T-cell (primary cell): ENCODE results near the gene SLC10A6. TPM values are rescaled to one million over a fixed set of nuclear protein-coding genes. Genes with fewer than 3 reads are reported as not detected.

Source experiments
- ATAC-seq, 4 experiments: fragments of 200-7000 bp in 3 of 4; fragments of 150-1000 bp in 1 of 4; cut with Tn5 transposase; replicated peaks in 1 of 4; 1 replicate in 3 of 4; 2 replicates in 1 of 4; pipeline ENCODE4 v1.10.0; 2021; ENCODE audit warnings: moderate library complexity in 3 of 4, mild to moderate bottlenecking in 2 of 4, moderate number of reproducible peaks in 1 of 4
- CTCF ChIA-PET, 2 donors: fragments of 300-600 bp; sonication (Branson Sonifier 250); formaldehyde crosslinking; loops; one replicate each; lab custom pipeline; 2022; ENCODE audit warnings: antibody characterized with exemption in 2 of 2; lab: Charles Lee
- POLR2A ChIA-PET, 2 donors: fragments of 300-600 bp; sonication (Branson Sonifier 250); formaldehyde crosslinking; loops; one replicate each; lab custom pipeline; 2022; ENCODE audit warnings: antibody characterized with exemption in 2 of 2; lab: Charles Lee
- DNase-seq, 35 experiments: peaks; one replicate each; pipeline versions ENCODE4 v3.0.0 to v3.0.0-alpha.2; 2013 to 2023
- H3K27ac ChIP-seq: one replicate; pipeline ENCODE4 v1.5.1; 2013; ENCODE audit warnings: low read length
- H3K27me3 ChIP-seq, 2 experiments: replicated peaks in 1 of 2; 1 replicate in 1 of 2; 2 replicates in 1 of 2; pipeline versions ENCODE4 v1.6.1 to v1.7.0; 2013; ENCODE audit warnings: low read length in 1 of 2, mixed read lengths in 1 of 2; ENCODE audit not compliant: control insufficient read depth in 2 of 2, insufficient read depth in 2 of 2; ENCODE audit errors: extremely low read depth in 1 of 2
- H3K36me3 ChIP-seq, 2 donors: 1 replicate in 1 of 2; 2 replicates in 1 of 2; pipeline versions ENCODE4 v1.6.1 to v1.7.0; 2013; ENCODE audit warnings: low read length in 1 of 2; ENCODE audit not compliant: control insufficient read depth in 2 of 2, insufficient read depth in 1 of 2; ENCODE audit errors: extremely low read depth in 1 of 2
- H3K4me1 ChIP-seq, 2 experiments: 1 replicate in 1 of 2; 2 replicates in 1 of 2; pipeline versions ENCODE4 v1.6.1 to v1.7.0; 2013; ENCODE audit warnings: low read length in 2 of 2, mixed read lengths in 1 of 2; ENCODE audit not compliant: insufficient read depth in 2 of 2, control insufficient read depth in 1 of 2; ENCODE audit errors: extremely low read depth in 1 of 2
- H3K4me3 ChIP-seq, 2 donors: 1 replicate in 1 of 2; 2 replicates in 1 of 2; pipeline versions ENCODE4 v1.5.1 to v1.7.0; 2013; ENCODE audit warnings: mild to moderate bottlenecking in 2 of 2, low read length in 1 of 2, moderate library complexity in 1 of 2; ENCODE audit not compliant: control insufficient read depth in 1 of 2; ENCODE audit errors: extremely low read depth in 1 of 2
- H3K9me3 ChIP-seq: 2 replicates; pipeline ENCODE4 v1.7.0; 2013
- H3K27ac Mint-ChIP-seq, 2 donors: one replicate each; pipeline ENCODE4 v1.8.0; 2020 to 2021; ENCODE audit warnings: mild to moderate bottlenecking in 2 of 2, mixed read lengths in 2 of 2
- H3K27me3 Mint-ChIP-seq, 2 donors: one replicate each; pipeline ENCODE4 v1.8.0; 2021 to 2022; ENCODE audit warnings: mixed read lengths in 2 of 2
- H3K36me3 Mint-ChIP-seq: one replicate; pipeline ENCODE4 v1.8.0; 2021; ENCODE audit warnings: mixed read lengths
- H3K4me1 Mint-ChIP-seq, 3 donors: one replicate each; pipeline ENCODE4 v1.8.0; 2020 to 2022; ENCODE audit warnings: mixed read lengths in 3 of 3, mild to moderate bottlenecking in 1 of 3
- H3K4me3 Mint-ChIP-seq, 3 donors: one replicate each; pipeline ENCODE4 v1.8.0; 2020 to 2022; ENCODE audit warnings: mild to moderate bottlenecking in 3 of 3, mixed read lengths in 3 of 3, moderate library complexity in 3 of 3
- H3K9me3 Mint-ChIP-seq, 3 donors: one replicate each; pipeline ENCODE4 v1.8.0; 2020 to 2022; ENCODE audit warnings: mixed read lengths in 3 of 3
- WGBS: methylation state at CpG from one replicate; pipeline ENCODE4 v1.1.5; 2013; ENCODE audit warnings: missing lambda C conversion rate; ENCODE audit not compliant: insufficient coverage; 5-methylcytosine and 5-hydroxymethylcytosine counted together
- total RNA-seq, 35 experiments: library from RNA in 6 of 35; stranded (reverse) in 6 of 35; fragments of 120-200 nt in 1 of 35; gene quantifications; one replicate each; pipeline versions ENCODE4 v1.2.1 to v1.2.4 and lab custom pipeline; 2013 to 2026

The SLC10A6 gene, protein sequence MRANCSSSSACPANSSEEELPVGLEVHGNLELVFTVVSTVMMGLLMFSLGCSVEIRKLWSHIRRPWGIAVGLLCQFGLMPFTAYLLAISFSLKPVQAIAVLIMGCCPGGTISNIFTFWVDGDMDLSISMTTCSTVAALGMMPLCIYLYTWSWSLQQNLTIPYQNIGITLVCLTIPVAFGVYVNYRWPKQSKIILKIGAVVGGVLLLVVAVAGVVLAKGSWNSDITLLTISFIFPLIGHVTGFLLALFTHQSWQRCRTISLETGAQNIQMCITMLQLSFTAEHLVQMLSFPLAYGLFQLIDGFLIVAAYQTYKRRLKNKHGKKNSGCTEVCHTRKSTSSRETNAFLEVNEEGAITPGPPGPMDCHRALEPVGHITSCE
- total RNA-seq = not detected
- total RNA-seq (2013) = not detected
- total RNA-seq (lab: John Stamatoyannopoulos, UW) = 0 to 0.31 (median 0) reads per million in 29 experiments

- ATAC-seq (no peak), DNase-seq (no peak)
- Mint-ChIP-seq H3K4me3 (no peak within 1 kb of the TSS), H3K27ac (no peak within 1 kb of the TSS), H3K9me3 (peaks cover 0 to 3% (median 0%) of the 10 kb centered on the region in 3 donors), H3K27me3 (peaks cover 1 to 9% of the 10 kb centered on the region in 2 donors), H3K36me3 (no peaks in the 10 kb centered on the region), H3K4me1 (no peaks in the 10 kb centered on the region)
- 80% methylated on average over 7 of the region's 11 CpGs for WGBS
- ChIA-PET CTCF (interaction anchor here in 1 of 2 donors (0.5 kb wide), 1 partner anchor 74 kb away, joined by 3 read pairs; no protein-coding TSS in a partner anchor), POLR2A (no interaction called here)
- Histone ChIP-seq H3K27ac (no peak within 1 kb of the TSS), H3K4me3 (no peak within 1 kb of the TSS), H3K36me3 (no peaks in the 10 kb centered on the region), H3K27me3 (peaks cover 0 to 10% of the 10 kb centered on the region in 2 experiments), H3K9me3 (no peaks in the 10 kb centered on the region), H3K4me1 (no peaks in the 10 kb centered on the region)
These were observed at the start of gene SLC10A6 for GRCh38 chr4:86848732-86849619. Gene SLC10A6, minus strand, starts transcription at chr4:86849384. Its CDS starts 269 bp downstream, at chr4:86849115.

DNA sequence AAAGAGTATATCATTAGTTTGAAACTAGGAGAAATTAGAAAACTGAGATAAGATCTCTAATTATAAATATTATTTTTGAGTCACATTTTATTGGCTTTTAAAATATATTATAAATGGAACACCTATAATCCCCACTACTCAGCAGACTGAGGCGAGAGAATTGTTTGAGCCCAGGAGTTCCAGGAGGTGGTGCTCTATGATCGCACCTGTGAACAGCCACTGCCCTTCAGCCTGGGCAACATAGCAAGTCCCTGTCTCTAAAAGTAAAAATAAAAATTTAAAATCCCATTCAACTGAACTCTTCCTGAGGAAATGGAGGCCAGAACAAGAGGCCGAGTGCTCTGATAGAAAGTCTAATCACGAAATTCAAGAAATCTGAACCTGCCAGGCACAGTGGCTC is 49.4 kb upstream of the SLC10A6 start:
- POLR2A ChIA-PET = no interaction called here
- peaks cover 3% of the 10 kb centered on the region for H3K36me3 Mint-ChIP-seq
- Histone ChIP-seq H3K4me3 (no peak overlapping the region), H3K9me3 (no peaks in the 10 kb centered on the region), H3K4me1 (no peaks in the 10 kb centered on the region), H3K36me3 (no peaks in the 10 kb centered on the region), H3K27me3 (peaks cover 0 to 5% of the 10 kb centered on the region in 2 experiments), H3K27ac (no peak overlapping the region)
- CTCF ChIA-PET = no interaction called here
- no peak overlapping the region for H3K27ac Mint-ChIP-seq
- no peak overlapping the region for H3K4me3 Mint-ChIP-seq
- H3K9me3 Mint-ChIP-seq = no peaks in the 10 kb centered on the region
- ATAC-seq = no peak
- peaks cover 0 to 3% (median 0%) of the 10 kb centered on the region in 3 donors for H3K4me1 Mint-ChIP-seq
- H3K27me3 Mint-ChIP-seq = peaks cover 3 to 8% of the 10 kb centered on the region in 2 donors
- 93% methylated on average over 2 of the region's 4 CpGs for WGBS
- no peak for DNase-seq

DNA sequence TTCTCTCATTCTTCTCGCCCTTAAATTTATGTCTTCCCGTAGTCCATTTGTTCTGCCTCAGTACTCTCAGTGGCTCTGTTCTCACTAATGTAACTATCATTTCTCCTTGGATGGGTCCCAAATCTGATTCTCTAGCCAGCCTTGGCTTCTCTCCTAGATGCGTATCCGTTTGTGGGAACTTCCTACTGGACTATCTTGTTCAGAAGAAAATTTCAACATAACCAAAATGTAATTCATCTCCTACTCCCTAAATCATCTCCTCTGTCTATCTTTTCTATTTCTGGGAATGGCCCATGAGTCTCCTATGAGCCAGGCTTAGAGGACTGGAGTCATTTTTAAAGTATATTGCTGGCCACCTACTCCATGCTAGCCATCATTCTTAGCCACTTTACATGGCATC is 47.4 kb upstream of the SLC10A6 start:
- ChIA-PET POLR2A (no interaction called here), CTCF (interaction anchor here (0.5 to 1.4 kb wide), 5 partner anchors 8 to 398 kb away, joined by 3 to 8 read pairs (median 5); no protein-coding TSS in a partner anchor)
- peaks cover 0 to 10% of the 10 kb centered on the region in 2 experiments for H3K4me1 ChIP-seq
- peaks cover 0 to 18% of the 10 kb centered on the region in 2 experiments for H3K27me3 ChIP-seq
- peaks cover under 1% of the 10 kb centered on the region for H3K36me3 Mint-ChIP-seq
- no peak overlapping the region for H3K27ac Mint-ChIP-seq
- peaks cover 2 to 8% (median 6%) of the 10 kb centered on the region in 3 donors for H3K4me1 Mint-ChIP-seq
- DNase-seq (no peak), ATAC-seq (no peak)
- no peaks in the 10 kb centered on the region for H3K9me3 ChIP-seq
- H3K27me3 Mint-ChIP-seq = peaks cover 8 to 10% of the 10 kb centered on the region in 2 donors
- H3K36me3 ChIP-seq = no peaks in the 10 kb centered on the region
- WGBS = 95% methylated on average over 4 of the region's 4 CpGs
- H3K4me3 Mint-ChIP-seq = no peak overlapping the region
- no peak overlapping the region for H3K4me3 ChIP-seq
- no peaks in the 10 kb centered on the region for H3K9me3 Mint-ChIP-seq
- no peak overlapping the region for H3K27ac ChIP-seq

GRCh38 chr4:86895692-86896488 is 46.7 kb upstream of the SLC10A6 start:
- peaks cover 0 to 10% of the 10 kb centered on the region in 2 experiments for H3K4me1 ChIP-seq
- CTCF ChIA-PET = interaction anchor here (0.5 to 1.5 kb wide), 8 partner anchors 9 to 400 kb away, joined by 3 to 13 read pairs (median 4); no protein-coding TSS in a partner anchor
- peaks cover 6 to 10% (median 7%) of the 10 kb centered on the region in 3 donors for H3K4me1 Mint-ChIP-seq
- POLR2A ChIA-PET = no interaction called here
- H3K27ac Mint-ChIP-seq = no peak overlapping the region
- ATAC-seq = peak in 2 of 4 experiments; percentile 48 to 60
- H3K36me3 ChIP-seq = no peaks in the 10 kb centered on the region
- no peak overlapping the region for H3K27ac ChIP-seq
- H3K4me3 Mint-ChIP-seq = no peak overlapping the region
- H3K27me3 Mint-ChIP-seq = peaks cover 15 to 17% of the 10 kb centered on the region in 2 donors
- DNase-seq = peak in 4 of 35 experiments; percentile 4 to 66 (median 12)
- H3K9me3 Mint-ChIP-seq = no peaks in the 10 kb centered on the region
- peaks cover 0 to 18% of the 10 kb centered on the region in 2 experiments for H3K27me3 ChIP-seq
- H3K4me3 ChIP-seq = no peak overlapping the region
- no peaks in the 10 kb centered on the region for H3K36me3 Mint-ChIP-seq
- WGBS = 100% methylated on average over 1 of the region's 6 CpGs
- H3K9me3 ChIP-seq = no peaks in the 10 kb centered on the region

DNA sequence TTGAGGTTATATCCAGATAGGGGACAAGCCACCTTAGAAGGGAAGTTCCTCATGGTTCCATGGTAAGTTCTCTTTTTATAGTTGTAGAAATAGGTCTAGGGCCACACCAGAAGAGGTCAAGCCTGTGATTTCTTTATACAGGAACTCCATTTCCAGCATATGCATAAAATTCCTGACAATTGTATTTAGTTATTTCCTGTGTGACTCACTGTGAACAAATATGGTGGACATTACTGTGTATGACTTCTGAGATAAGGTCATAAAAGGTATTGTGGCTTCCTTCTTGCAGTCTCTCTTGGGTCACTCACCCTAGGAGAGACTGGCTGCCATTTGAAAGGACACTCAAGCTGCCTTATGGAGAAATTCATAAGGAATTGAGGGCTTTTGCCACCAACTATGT is 45.3 kb upstream of the SLC10A6 start:
- CTCF ChIA-PET = interaction anchor here (1.4 to 1.5 kb wide), 4 partner anchors 395 to 398 kb away, joined by 3 to 13 read pairs (median 7); no protein-coding TSS in a partner anchor
- POLR2A ChIA-PET = no interaction called here
- ATAC-seq (no peak), DNase-seq (no peak)
- Histone ChIP-seq H3K27me3 (peaks cover 0 to 19% of the 10 kb centered on the region in 2 experiments), H3K4me3 (no peak overlapping the region), H3K9me3 (no peaks in the 10 kb centered on the region), H3K36me3 (no peaks in the 10 kb centered on the region), H3K27ac (no peak overlapping the region), H3K4me1 (peaks cover 0 to 10% of the 10 kb centered on the region in 2 experiments)
- peaks cover 6 to 10% (median 7%) of the 10 kb centered on the region in 3 donors for H3K4me1 Mint-ChIP-seq
- H3K4me3 Mint-ChIP-seq = no peak overlapping the region
- H3K27ac Mint-ChIP-seq = no peak overlapping the region
- no peaks in the 10 kb centered on the region for H3K36me3 Mint-ChIP-seq
- H3K27me3 Mint-ChIP-seq = peaks cover 22 to 28% of the 10 kb centered on the region in 2 donors
- no peaks in the 10 kb centered on the region for H3K9me3 Mint-ChIP-seq
